ENCODE data around the gene SOSTDC1.

The SOSTDC1 gene

GRCh38 chr7:16417906-16418305 lies 47.6 kb downstream of the SOSTDC1 start:
- peak; percentile 47 for DNase-seq

- DNase-seq = no peak
These were observed 49.0 kb downstream of the SOSTDC1 start for GRCh38 chr7:16416289-16417282.

GRCh38 chr7:16412274-16413254 lies 53.0 kb downstream of the SOSTDC1 start:
- DNase-seq = no peak
